ENCODE results near the gene VPS52.
"Not testable (repeated sequence)": the region's sequence is repeated elsewhere in the genome, so short reads cannot be mapped to it uniquely, and the experiment has no call there.

The VPS52 gene

GRCh38 chr6:33279257-33279695 is 7.6 kb upstream of the VPS52 start:
- DNase-seq: no peak

GRCh38 chr6:33278810-33279209 is 7.1 kb upstream of the VPS52 start:
- DNase-seq: no peak

- DNase-seq: no peak
These were observed 6.7 kb upstream of the VPS52 start for GRCh38 chr6:33278392-33278741.

- DNase-seq: peak; percentile 21
These were observed 6.2 kb upstream of the VPS52 start for GRCh38 chr6:33277663-33278391.

GRCh38 chr6:33276864-33277662 is 5.4 kb upstream of the VPS52 start, which contains the start of gene B3GALT4:
Gene B3GALT4, plus strand, starts transcription at chr6:33277123. Its CDS starts 297 bp downstream, at chr6:33277420.
- DNase-seq: peak; percentile 60

- no peak for DNase-seq
These were observed 4.8 kb upstream of the VPS52 start for GRCh38 chr6:33276581-33276863.

GRCh38 chr6:33275795-33276580 is 4.3 kb upstream of the VPS52 start:
- DNase-seq: not testable (repeated sequence)

- DNase-seq: no peak
These were observed 2.5 kb upstream of the VPS52 start for GRCh38 chr6:33273924-33274902.

GRCh38 chr6:33273129-33273923 is 1.6 kb upstream of the VPS52 start:
- DNase-seq: no peak

GRCh38 chr6:33272275-33273128 is 826 bp upstream of the VPS52 start:
- DNase-seq: no peak

GRCh38 chr6:33271117-33271467 is 584 bp downstream of the VPS52 start:
- no peak for DNase-seq

GRCh38 chr6:33264015-33264414 is 7.7 kb downstream of the VPS52 start:
- no peak for DNase-seq

GRCh38 chr6:33262490-33262889 is 9.2 kb downstream of the VPS52 start:
- DNase-seq: not testable (repeated sequence)

- no peak for DNase-seq
These were observed 12.6 kb downstream of the VPS52 start for GRCh38 chr6:33259032-33259431.

GRCh38 chr6:33254591-33254990 is 17.1 kb downstream of the VPS52 start:
- no peak for DNase-seq

- DNase-seq: no peak
These were observed 18.9 kb downstream of the VPS52 start for GRCh38 chr6:33252759-33253158.

- DNase-seq: no peak
These were observed 20.2 kb downstream of the VPS52 start for GRCh38 chr6:33251395-33252012.

- no peak for DNase-seq
These were observed 20.9 kb downstream of the VPS52 start for GRCh38 chr6:33250731-33251130.

- DNase-seq: no peak
These were observed 21.7 kb downstream of the VPS52 start for GRCh38 chr6:33249732-33250630.

All from activated gamma-delta T cell (primary cell).